ENCODE data around the gene LUC7L3. TPM values are rescaled to one million over a fixed set of nuclear protein-coding genes. Genes with fewer than 3 reads are reported as not detected.

Gene LUC7L3
- total RNA-seq, 1 experiment from 2014 or later: 184 TPM

Small RNAs within 50 kb of the gene (microRNA-seq; reads per million reads assigned to microRNA genes)
- gene MIR8059 (ENCODE audit: borderline number of aligned reads): not detected

Other genes starting within 250 kb of the LUC7L3 start
- 82.7 TPM for gene RSAD1, start 240.7 kb upstream of the LUC7L3 start, total RNA-seq (2021; ENCODE audit: unreplicated experiment)
- gene MYCBPAP, start 211.2 kb upstream of the LUC7L3 start, total RNA-seq (2021; ENCODE audit: unreplicated experiment): not detected
- 17.8 TPM for gene EPN3, start 186.9 kb upstream of the LUC7L3 start, total RNA-seq (2021; ENCODE audit: unreplicated experiment)
- gene SPATA20, start 172.4 kb upstream of the LUC7L3 start, total RNA-seq (2021; ENCODE audit: unreplicated experiment): 57.5 TPM
- gene CACNA1G, start 158.9 kb upstream of the LUC7L3 start, total RNA-seq (2021; ENCODE audit: unreplicated experiment): 3.4 TPM
- 66.2 TPM for gene ABCC3, start 84.7 kb upstream of the LUC7L3 start, total RNA-seq (2021; ENCODE audit: unreplicated experiment)
- gene ANKRD40, start 11.7 kb upstream of the LUC7L3 start, total RNA-seq (2021; ENCODE audit: unreplicated experiment): 72.0 TPM
- gene ANKRD40CL, start 47.9 kb downstream of the LUC7L3 start, total RNA-seq (2021; ENCODE audit: unreplicated experiment): 0.57 TPM
- gene WFIKKN2, start 116.0 kb downstream of the LUC7L3 start, total RNA-seq (2021; ENCODE audit: unreplicated experiment): 0.05 TPM
- gene TOB1, start 146.8 kb downstream of the LUC7L3 start, total RNA-seq (2021; ENCODE audit: unreplicated experiment): 86.0 TPM